Esophagus mucosa (tissue), 1 donor: ENCODE measurements around the gene CCDC91. TPM values are rescaled to one million over a fixed set of nuclear protein-coding genes. Genes with fewer than 3 reads are reported as not detected.
"Not testable (repeated sequence)": the region's sequence is repeated elsewhere in the genome, so short reads cannot be mapped to it uniquely, and the experiment has no call there.

Experiments
- ATAC-seq: fragments of 200-7000 bp; cut with Tn5 transposase; one replicate; pipeline ENCODE4 v1.9.1; 2020
- total RNA-seq: library from RNA; stranded (reverse); gene quantifications from one replicate; pipeline ENCODE4 v1.2.4, GENCODE V29; 2023
- donor health status: DM: yes; HTN: yes; CAD: no.

Gene CCDC91
- total RNA-seq, 1 donor from 2014 or later: 13.3 TPM

GRCh38 chr12:28296287-28296686 lies 106.0 kb downstream of the CCDC91 start:
- ATAC-seq: no peak

DNA sequence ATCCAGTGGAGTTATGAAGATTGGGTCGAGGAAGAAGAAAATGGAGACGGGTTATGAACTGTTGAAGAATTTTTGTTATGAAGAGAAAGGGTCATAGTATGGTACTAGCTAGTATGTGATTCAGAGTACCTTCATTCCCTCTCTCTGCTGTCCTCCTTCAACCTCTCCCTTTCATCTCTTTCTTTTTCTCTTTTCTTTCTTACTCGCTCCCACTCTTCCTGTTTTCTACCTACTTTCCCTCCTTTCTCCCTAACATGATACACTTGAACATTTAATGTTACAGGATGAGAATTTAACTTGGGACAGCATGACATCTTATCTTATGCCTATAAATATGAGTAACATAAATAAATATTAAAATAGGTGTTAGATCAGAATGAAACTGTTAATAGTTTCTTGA lies 112.9 kb downstream of the CCDC91 start:
- no peak for ATAC-seq

GRCh38 chr12:28306535-28306934 lies 116.3 kb downstream of the CCDC91 start:
- ATAC-seq: no peak

DNA sequence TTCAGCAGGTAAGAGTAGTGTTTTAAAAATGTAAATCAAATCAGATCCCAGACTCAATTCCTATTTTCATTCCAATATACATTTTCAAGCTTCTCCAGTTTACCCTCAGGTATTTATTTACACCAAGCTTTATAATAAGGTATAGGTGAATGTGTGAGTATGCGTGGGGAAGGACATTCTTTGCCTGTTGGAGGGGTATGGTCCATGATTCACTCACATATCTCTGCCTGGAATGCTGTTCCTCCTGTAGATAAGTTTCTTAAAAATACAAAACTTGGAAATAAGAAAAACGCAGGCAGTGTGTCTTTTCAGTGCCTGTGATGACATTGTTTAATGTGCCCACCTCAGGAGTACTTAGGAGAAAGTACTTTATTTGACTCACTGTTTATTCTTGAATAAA lies 118.6 kb downstream of the CCDC91 start:
- ATAC-seq: no peak

GRCh38 chr12:28313631-28314030 lies 123.4 kb downstream of the CCDC91 start:
- ATAC-seq: peak; percentile 20

GRCh38 chr12:28316049-28316448 lies 125.8 kb downstream of the CCDC91 start:
- ATAC-seq: no peak

DNA sequence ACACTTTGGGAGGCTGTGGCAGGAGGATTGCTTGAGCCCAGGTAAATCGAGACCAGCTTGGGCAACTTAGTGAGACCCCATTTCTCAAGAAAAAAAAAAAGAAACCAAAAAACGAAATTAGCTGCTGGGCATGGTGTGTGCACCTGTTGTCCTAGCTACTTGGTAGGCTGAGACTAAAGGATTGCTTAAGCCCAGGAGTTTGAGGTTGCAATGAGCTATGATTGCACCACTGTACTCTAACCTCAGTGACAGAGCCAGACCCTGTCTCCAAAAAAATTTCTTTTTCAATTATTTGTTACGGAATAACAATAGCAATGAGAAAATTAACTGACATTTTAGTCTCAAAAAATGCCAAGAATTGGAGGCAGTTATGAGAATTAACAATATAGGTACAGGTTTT lies 128.0 kb downstream of the CCDC91 start:
- ATAC-seq: no peak

DNA sequence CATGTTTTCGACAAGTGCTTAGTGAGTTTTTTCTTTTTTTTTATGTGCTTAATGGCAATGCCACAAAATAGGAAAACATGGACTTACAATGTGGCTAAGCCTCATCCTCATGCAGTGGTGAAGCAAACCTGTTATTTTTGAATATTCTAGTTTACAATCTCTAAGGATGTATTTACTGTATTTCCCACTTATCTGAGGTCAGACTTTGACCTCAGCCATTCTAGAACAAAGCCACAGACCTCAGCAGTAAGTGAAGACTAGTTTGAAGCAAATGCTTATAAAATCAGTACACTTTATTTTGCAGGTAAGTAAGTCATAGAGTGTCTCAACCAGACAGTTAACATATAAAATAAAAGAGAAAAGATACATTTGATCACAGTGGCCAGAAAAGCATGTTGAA lies 130.1 kb downstream of the CCDC91 start:
- no peak for ATAC-seq

DNA sequence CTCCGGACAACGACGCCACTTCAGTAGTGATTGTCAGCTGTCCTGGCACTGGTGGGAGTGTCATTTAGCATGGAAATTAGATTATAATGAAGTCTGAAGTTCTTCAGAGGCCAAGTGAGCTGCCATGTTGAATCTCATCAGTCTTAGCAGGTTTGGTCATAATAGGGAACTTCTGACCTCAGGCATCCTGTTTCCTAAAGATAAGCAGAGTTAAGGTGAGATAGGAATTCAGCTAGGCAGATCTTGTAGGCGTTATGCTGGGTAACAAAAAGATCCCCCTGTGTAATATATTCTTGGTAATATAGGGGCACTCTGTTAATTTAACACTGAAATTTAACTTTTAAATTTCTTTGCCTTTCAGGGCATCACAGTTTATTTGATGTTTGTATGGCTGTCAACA lies 137.5 kb downstream of the CCDC91 start:
- no peak for ATAC-seq

- ATAC-seq: no peak
Observed at GRCh38 chr12:28328967-28329366, 138.7 kb downstream of the CCDC91 start.

DNA sequence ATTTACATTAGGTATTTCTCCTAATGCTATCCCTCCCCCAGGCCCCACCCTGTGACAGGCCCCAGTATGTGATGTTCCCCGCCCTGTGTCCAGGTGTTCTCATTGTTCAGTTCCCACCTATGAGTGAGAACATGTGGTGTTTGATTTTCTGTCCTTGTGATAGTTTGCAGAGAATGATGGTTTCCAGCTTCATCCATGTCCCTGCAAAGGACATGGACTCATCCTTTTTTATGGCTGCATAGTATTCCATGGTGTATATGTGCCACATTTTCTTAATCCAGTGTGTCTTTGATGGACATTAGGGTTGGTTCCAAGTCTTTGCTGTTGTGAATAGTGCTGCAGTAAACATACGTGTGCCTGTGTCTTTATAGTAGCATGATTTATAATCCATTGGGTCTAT lies 139.5 kb downstream of the CCDC91 start:
- not testable (repeated sequence) for ATAC-seq

- ATAC-seq: not testable (repeated sequence)
Observed at GRCh38 chr12:28330232-28330631, 140.0 kb downstream of the CCDC91 start.

- ATAC-seq: no peak
Observed at GRCh38 chr12:28331130-28331529, 140.9 kb downstream of the CCDC91 start.

DNA sequence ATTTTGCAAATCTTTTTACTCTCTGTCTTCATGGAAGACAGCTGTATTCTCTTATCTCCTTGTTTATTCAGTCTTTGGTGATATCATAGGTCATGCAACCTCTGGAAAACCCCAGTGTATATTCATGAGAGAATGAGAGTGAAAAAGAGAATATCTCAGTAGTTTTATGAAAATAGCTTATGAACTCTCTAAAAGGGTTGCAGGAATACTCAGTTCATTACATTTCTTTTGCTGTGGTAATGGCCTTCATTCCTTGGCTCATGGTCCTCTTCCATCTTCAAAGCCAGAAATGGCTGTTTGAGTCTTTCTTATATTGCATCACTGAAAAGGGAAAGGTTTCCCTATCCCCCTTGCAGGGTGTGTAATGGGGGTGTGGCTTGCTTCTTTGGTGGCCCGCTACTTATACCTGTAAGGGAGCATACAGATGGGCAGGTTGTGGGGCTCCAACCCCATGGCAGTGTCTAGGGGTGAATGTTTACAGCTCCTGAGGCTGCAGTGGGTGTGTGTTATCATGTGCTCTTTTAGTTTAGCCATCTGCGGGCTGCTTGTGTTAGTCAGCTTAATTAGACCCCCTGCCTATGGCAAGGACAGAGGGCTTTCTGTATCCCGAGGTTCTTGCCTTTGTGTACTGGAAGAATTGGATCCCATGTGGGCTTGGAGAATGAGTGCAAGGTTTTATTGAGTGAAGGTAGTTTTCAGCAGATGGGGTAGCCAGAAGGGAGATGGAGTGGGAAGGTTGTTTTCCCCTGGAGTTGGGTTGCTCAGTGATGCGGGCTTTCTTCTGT lies 150.2 kb downstream of the CCDC91 start:
- ATAC-seq: no peak

- no peak for ATAC-seq
Observed at GRCh38 chr12:28343713-28344112, 153.5 kb downstream of the CCDC91 start.

DNA sequence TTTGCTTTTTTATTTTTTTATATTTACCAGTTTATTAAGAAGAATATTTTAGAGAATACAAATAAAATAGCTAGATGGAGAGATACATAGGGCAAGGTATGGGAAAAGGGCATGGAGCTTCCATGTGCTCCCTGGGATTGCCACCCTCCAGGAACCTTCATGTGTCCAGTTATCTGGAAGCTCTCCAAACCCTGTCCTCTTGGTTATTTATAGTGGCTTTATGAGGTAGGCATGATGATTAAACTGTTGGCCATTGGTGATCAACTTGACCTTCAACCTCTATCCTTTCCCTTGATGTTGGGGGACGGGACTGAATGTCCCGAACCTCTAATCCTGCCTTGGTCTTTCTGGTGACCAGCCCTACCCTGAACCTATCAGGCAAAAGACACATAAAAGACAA lies 156.3 kb downstream of the CCDC91 start:
- no peak for ATAC-seq

GRCh38 chr12:28349196-28349595 lies 158.9 kb downstream of the CCDC91 start:
- no peak for ATAC-seq

DNA sequence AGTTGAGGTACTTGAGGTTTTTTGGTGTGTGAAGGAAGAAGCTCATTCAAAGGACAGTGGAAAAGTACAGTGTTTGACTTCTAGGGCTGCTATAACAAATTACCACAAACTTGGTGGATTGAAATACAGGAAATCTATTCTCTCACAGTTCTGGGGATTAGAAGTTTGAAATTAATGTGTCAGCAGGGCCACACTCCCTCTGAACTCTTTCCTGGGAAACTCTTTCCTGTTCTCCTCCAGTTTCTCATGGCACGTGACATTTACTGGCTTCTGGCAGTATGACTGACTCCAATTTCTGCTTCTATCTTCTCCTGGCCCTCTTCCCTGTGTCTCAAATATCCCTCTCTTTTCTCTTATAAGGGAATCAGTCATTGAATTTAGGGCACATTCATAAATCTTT lies 160.2 kb downstream of the CCDC91 start:
- no peak for ATAC-seq

DNA sequence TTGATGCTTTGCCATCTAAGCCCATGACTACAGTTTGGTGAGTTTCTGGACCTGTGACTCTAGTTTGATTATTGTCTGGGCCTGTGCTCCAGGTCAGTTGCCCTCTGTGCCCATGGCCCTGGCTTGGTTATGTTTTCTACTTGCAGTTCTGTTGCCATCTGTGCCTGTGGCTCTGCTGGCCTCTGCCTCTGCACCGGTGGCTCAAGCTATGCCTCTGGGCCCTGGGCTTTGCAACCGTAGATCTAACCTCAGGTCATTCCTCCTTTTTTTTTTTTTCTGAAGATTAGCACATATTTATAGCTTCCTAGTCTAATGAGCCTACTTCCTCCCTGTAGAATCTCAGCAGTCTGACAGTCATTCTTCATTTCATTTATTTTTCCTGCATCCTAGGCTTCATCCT lies 161.2 kb downstream of the CCDC91 start:
- no peak for ATAC-seq

- no peak for ATAC-seq
Observed at GRCh38 chr12:28355161-28355560, 164.9 kb downstream of the CCDC91 start.

DNA sequence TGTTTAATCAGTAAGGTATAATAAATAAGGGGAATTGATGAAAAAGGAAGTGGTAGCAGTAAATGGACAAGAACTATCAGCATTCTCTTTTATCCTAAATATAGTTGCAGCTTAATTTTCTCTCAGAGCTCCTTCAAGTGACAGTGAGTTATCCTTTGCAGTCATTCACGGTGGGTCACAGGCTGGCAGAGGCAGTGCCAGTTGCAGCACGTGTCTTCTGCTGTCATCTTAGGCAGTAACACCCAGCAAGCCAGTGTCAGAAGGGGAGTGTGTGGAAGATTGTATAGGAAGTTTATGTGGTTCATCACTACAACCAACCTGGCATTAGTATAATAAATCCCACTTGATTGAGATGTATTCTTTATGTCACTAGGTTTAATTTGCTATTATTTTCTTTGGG lies 170.0 kb downstream of the CCDC91 start:
- ATAC-seq: no peak

- no peak for ATAC-seq
Observed at GRCh38 chr12:28367326-28367725, 177.1 kb downstream of the CCDC91 start.

DNA sequence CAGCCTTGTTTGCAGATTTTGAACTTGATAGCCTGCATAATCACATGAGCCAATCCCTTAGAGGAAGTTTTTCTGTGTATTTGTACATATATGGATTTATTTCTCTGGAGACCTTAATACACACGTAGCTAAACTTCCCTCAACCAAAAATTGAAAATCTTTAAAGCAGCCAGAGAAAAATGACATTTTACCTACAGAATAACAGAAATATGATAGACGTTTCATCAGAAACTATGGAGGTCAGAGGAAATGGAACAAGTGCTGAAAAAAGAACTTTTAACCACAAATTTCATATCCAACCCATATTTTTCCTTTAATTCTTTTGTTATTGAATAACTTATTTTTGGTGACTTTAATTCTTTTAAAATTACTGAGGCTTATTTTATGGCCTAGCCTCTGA lies 177.7 kb downstream of the CCDC91 start:
- no peak for ATAC-seq

DNA sequence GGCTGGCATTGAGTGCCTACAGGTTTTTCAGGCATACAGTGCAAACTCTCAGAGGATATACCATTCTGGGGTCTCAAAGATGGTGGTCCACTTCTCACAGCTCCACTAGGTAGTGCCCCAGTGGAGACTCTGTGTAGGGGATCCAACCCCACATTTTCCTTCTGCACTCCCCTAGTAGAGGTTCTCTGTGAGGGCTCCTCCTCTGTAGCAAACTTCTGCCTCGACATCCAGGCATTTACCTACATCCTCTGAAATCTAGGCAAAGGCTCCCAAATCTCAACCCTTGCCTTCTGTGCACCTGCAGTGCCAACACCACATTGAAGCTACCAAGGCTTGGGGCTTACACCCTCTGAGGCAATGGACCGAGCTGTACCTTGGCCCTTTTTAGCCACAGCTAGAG lies 179.2 kb downstream of the CCDC91 start:
- no peak for ATAC-seq

GRCh38 chr12:28374556-28374955 lies 184.3 kb downstream of the CCDC91 start:
- ATAC-seq: no peak
